IPS-18c (cell line): ENCODE measurements around the gene SPEN.

Source experiments
- H3K4me3 ChIP-seq: 2 replicates; pipeline ENCODE4 v1.7.0; 2013; ENCODE audit warnings: low read depth, mild to moderate bottlenecking, low read length, moderate library complexity; ENCODE audit not compliant: insufficient read depth
- H3K9me3 ChIP-seq: one replicate; pipeline ENCODE4 v1.6.1; 2013; ENCODE audit warnings: mild to moderate bottlenecking, low read length, moderate library complexity; ENCODE audit not compliant: control insufficient read depth, insufficient read depth

Gene SPEN

GRCh38 chr1:15959424-15959823 lies 111.9 kb downstream of the SPEN start:
- Histone ChIP-seq H3K9me3 (no peaks in the 10 kb centered on the region), H3K4me3 (no peak overlapping the region)

- Histone ChIP-seq H3K4me3 (no peak overlapping the region), H3K9me3 (no peaks in the 10 kb centered on the region)
These were observed 112.4 kb downstream of the SPEN start for GRCh38 chr1:15959827-15960446.

- no peaks in the 10 kb centered on the region for H3K9me3 ChIP-seq
These were observed 113.3 kb downstream of the SPEN start for GRCh38 chr1:15960808-15961207.

GRCh38 chr1:15961492-15961891 lies 114.0 kb downstream of the SPEN start:
- no peaks in the 10 kb centered on the region for H3K9me3 ChIP-seq
- no peak overlapping the region for H3K4me3 ChIP-seq

More at GRCh38 chr1:15960808-15961207, 113.3 kb downstream of the SPEN start:
- no peak overlapping the region for H3K4me3 ChIP-seq

- H3K9me3 ChIP-seq: no peaks in the 10 kb centered on the region
- no peak overlapping the region for H3K4me3 ChIP-seq
These were observed 114.7 kb downstream of the SPEN start for GRCh38 chr1:15962176-15962575.

- Histone ChIP-seq H3K9me3 (no peaks in the 10 kb centered on the region), H3K4me3 (no peak overlapping the region)
These were observed 115.3 kb downstream of the SPEN start for GRCh38 chr1:15962671-15963362.

GRCh38 chr1:15963363-15963967 lies 116.0 kb downstream of the SPEN start:
- H3K9me3 ChIP-seq: peaks cover 2% of the 10 kb centered on the region
- H3K4me3 ChIP-seq: no peak overlapping the region

GRCh38 chr1:15963968-15964648 lies 116.6 kb downstream of the SPEN start:
- Histone ChIP-seq H3K9me3 (peaks cover 2% of the 10 kb centered on the region), H3K4me3 (no peak overlapping the region)

- Histone ChIP-seq H3K4me3 (no peak overlapping the region), H3K9me3 (peaks cover 8% of the 10 kb centered on the region)
These were observed 117.8 kb downstream of the SPEN start for GRCh38 chr1:15965228-15965767.

GRCh38 chr1:15966081-15966955 lies 118.8 kb downstream of the SPEN start:
- H3K9me3 ChIP-seq: peaks cover 8% of the 10 kb centered on the region
- H3K4me3 ChIP-seq: no peak overlapping the region

GRCh38 chr1:15966956-15967344 lies 119.4 kb downstream of the SPEN start:
- peaks cover 8% of the 10 kb centered on the region for H3K9me3 ChIP-seq
- no peak overlapping the region for H3K4me3 ChIP-seq

- Histone ChIP-seq H3K4me3 (no peak overlapping the region), H3K9me3 (peaks cover 8% of the 10 kb centered on the region)
These were observed 120.7 kb downstream of the SPEN start for GRCh38 chr1:15968172-15968571.

GRCh38 chr1:15969321-15969880 lies 121.9 kb downstream of the SPEN start:
- Histone ChIP-seq H3K9me3 (peaks cover 8% of the 10 kb centered on the region), H3K4me3 (no peak overlapping the region)

GRCh38 chr1:15970911-15971310 lies 123.4 kb downstream of the SPEN start:
- peaks cover 8% of the 10 kb centered on the region for H3K9me3 ChIP-seq
- no peak overlapping the region for H3K4me3 ChIP-seq

- no peak overlapping the region for H3K4me3 ChIP-seq
- peaks cover 8% of the 10 kb centered on the region for H3K9me3 ChIP-seq
These were observed 124.9 kb downstream of the SPEN start for GRCh38 chr1:15972409-15972808.

GRCh38 chr1:15973772-15974171 lies 126.3 kb downstream of the SPEN start:
- peaks cover 6% of the 10 kb centered on the region for H3K9me3 ChIP-seq
- H3K4me3 ChIP-seq: no peak overlapping the region
